Activated CD8-positive, alpha-beta memory T cell treated with anti-CD3 and anti-CD28 coated beads, Interleukin-2, amount 10 ng/mL, durations not matched to agents 7 days and 5 days (primary cell): ENCODE measurements around the gene SMARCAL1. TPM values are rescaled to one million over a fixed set of nuclear protein-coding genes. Genes with fewer than 3 reads are reported as not detected.
"Not testable (repeated sequence)": the region's sequence is repeated elsewhere in the genome, so short reads cannot be mapped to it uniquely, and the experiment has no call there.

ENCODE experiments used
- ATAC-seq: fragments of 150-1000 bp; cut with Tn5 transposase; one replicate; pipeline ENCODE4 v1.10.0; 2021; ENCODE audit warnings: moderate library complexity
- CTCF ChIA-PET: fragments of 350-600 bp; sonication (Branson Sonifier 250); formaldehyde crosslinking; loops from one replicate; lab custom pipeline; 2021; ENCODE audit warnings: antibody characterized with exemption; lab: Charles Lee
- DNase-seq: peaks from one replicate; pipeline ENCODE4 v3.0.0-alpha.2; 2020
- H3K27ac Mint-ChIP-seq: one replicate; pipeline ENCODE4 v1.8.0; 2021; ENCODE audit warnings: mild to moderate bottlenecking, mixed read lengths
- H3K27me3 Mint-ChIP-seq: one replicate; pipeline ENCODE4 v1.8.0; 2021; ENCODE audit warnings: mixed read lengths
- H3K36me3 Mint-ChIP-seq: one replicate; pipeline ENCODE4 v1.8.0; 2021; ENCODE audit warnings: mild to moderate bottlenecking, mixed read lengths
- H3K4me1 Mint-ChIP-seq: one replicate; pipeline ENCODE4 v1.8.0; 2021; ENCODE audit warnings: mixed read lengths
- H3K4me3 Mint-ChIP-seq: one replicate; pipeline ENCODE4 v1.8.0; 2021; ENCODE audit warnings: mild to moderate bottlenecking, moderate library complexity, mixed read lengths
- H3K9me3 Mint-ChIP-seq: one replicate; pipeline ENCODE4 v1.8.0; 2022; ENCODE audit warnings: low read depth, mixed read lengths
- total RNA-seq, 2 experiments: library from RNA; stranded (reverse); gene quantifications; one replicate each; pipeline ENCODE4 v1.2.3, GENCODE V29; 2021

Gene SMARCAL1
- total RNA-seq, 2 experiments from 2014 or later = 29.6 to 30.7 TPM

- no peaks in the 10 kb centered on the region for H3K36me3 Mint-ChIP-seq
- H3K4me1 Mint-ChIP-seq = no peaks in the 10 kb centered on the region
- H3K9me3 Mint-ChIP-seq = no peaks in the 10 kb centered on the region
- no peak for ATAC-seq
- no peak overlapping the region for H3K4me3 Mint-ChIP-seq
- DNase-seq = no peak
- CTCF ChIA-PET = interaction anchor here (0.6 kb wide), 1 partner anchor 21 kb away, joined by 3 read pairs; no protein-coding TSS in a partner anchor
- peaks cover 20% of the 10 kb centered on the region for H3K27me3 Mint-ChIP-seq
- no peak overlapping the region for H3K27ac Mint-ChIP-seq
Measured at GRCh38 chr2:216379977-216380376, 32.3 kb upstream of the SMARCAL1 start.

GRCh38 chr2:216384409-216384808, 27.9 kb upstream of the SMARCAL1 start:
- peaks cover 17% of the 10 kb centered on the region for H3K4me1 Mint-ChIP-seq
- DNase-seq, ATAC-seq, CTCF ChIA-PET, H3K27ac Mint-ChIP-seq, H3K36me3 Mint-ChIP-seq, H3K9me3 Mint-ChIP-seq, H3K27me3 Mint-ChIP-seq, H3K4me3 Mint-ChIP-seq: not testable (repeated sequence)

- CTCF ChIA-PET = no interaction called here
- Mint-ChIP-seq H3K27ac (no peak overlapping the region), H3K36me3 (no peaks in the 10 kb centered on the region), H3K27me3 (no peaks in the 10 kb centered on the region), H3K9me3 (no peaks in the 10 kb centered on the region), H3K4me1 (peaks cover 19% of the 10 kb centered on the region), H3K4me3 (no peak overlapping the region)
- ATAC-seq (no peak), DNase-seq (no peak)
Measured at GRCh38 chr2:216385478-216385877, 26.8 kb upstream of the SMARCAL1 start.

DNA sequence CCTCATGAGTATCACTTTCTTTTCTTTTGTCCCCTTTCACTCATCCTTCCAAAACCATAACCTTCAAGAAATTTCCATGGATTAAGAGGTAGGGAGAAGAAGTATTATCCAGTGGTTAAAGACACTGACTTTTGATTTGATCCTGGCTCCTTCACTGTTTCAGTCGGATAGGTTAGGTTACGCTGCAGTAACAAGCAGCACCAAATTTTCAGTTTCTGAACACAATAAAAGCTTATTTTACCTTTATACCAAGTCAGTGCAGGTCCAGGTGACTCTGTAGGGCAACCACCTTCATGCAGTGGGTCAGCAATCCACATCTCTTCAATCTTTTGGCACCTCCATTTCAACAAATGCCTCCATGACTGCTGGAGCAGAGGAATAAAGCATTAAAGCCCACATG, 25.0 kb upstream of the SMARCAL1 start:
- CTCF ChIA-PET = interaction anchor here (0.6 kb wide), 1 partner anchor 1122 kb away, joined by 3 read pairs; no protein-coding TSS in a partner anchor

DNA sequence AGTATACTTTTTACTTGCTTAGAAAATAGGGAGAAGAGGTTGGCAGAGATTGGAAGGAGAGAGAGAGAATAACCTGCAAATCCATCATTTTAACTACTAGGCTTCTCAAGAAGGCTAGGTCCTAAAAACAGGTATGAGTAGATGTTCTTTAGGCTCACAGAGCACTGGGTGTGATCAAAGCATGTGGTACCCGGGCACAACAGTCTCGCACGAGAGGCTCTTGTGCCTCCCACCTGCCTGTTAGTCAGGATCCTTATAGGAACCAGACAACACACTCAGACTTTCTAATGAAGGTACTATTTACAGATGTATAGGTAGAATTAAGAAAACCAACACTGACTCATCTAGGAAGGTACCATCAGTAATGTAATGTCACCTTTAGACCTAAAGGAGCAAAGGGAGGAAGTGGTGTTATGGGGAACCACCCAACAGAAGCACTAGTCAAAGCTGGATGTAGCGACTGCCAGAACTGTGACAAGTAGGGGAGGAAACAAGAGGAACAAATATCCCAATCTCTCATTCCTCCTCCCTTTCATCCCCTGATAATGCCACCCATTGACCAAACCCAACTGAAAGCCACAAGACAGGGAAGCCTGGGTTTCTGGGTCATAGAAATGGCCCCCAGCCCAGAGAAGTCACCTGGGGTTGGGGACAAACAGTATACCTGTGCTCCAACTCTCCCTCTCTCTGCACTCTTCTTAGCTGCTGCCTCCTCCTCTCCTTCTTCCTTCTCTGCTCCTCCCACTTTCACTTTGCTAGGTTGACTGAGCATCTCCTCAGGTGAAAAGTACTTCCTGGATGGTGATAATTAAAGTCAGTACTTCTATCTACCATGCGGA, 24.0 kb upstream of the SMARCAL1 start:
- peak; percentile 82 for ATAC-seq
- Mint-ChIP-seq H3K4me1 (peaks cover 19% of the 10 kb centered on the region), H3K27ac (peak overlapping the region; percentile 16), H3K36me3 (no peaks in the 10 kb centered on the region), H3K27me3 (no peaks in the 10 kb centered on the region), H3K9me3 (no peaks in the 10 kb centered on the region), H3K4me3 (no peak overlapping the region)
- no peak for DNase-seq
- CTCF ChIA-PET = interaction anchor here (1.4 kb wide), 1 partner anchor 17 kb away, joined by 4 read pairs; no protein-coding TSS in a partner anchor

More for the DNA sequence above, 25.0 kb upstream of the SMARCAL1 start:
- peaks cover 19% of the 10 kb centered on the region for H3K4me1 Mint-ChIP-seq
- no peak overlapping the region for H3K4me3 Mint-ChIP-seq
- no peak for ATAC-seq
- H3K36me3 Mint-ChIP-seq = no peaks in the 10 kb centered on the region
- DNase-seq = no peak
- H3K27me3 Mint-ChIP-seq = no peaks in the 10 kb centered on the region
- no peaks in the 10 kb centered on the region for H3K9me3 Mint-ChIP-seq
- H3K27ac Mint-ChIP-seq = no peak overlapping the region

GRCh38 chr2:216389570-216389969, 22.7 kb upstream of the SMARCAL1 start:
- H3K4me3 Mint-ChIP-seq = no peak overlapping the region
- no peaks in the 10 kb centered on the region for H3K9me3 Mint-ChIP-seq
- H3K27ac Mint-ChIP-seq = no peak overlapping the region
- CTCF ChIA-PET = interaction anchor here (1.4 kb wide), 1 partner anchor 15 kb away, joined by 4 read pairs; no protein-coding TSS in a partner anchor
- no peak for DNase-seq
- ATAC-seq = no peak
- H3K27me3 Mint-ChIP-seq = peaks cover under 1% of the 10 kb centered on the region
- no peaks in the 10 kb centered on the region for H3K36me3 Mint-ChIP-seq
- peaks cover 19% of the 10 kb centered on the region for H3K4me1 Mint-ChIP-seq

- Mint-ChIP-seq H3K4me3 (no peak overlapping the region), H3K27me3 (peaks cover 12% of the 10 kb centered on the region), H3K36me3 (no peaks in the 10 kb centered on the region), H3K27ac (no peak overlapping the region), H3K9me3 (no peaks in the 10 kb centered on the region), H3K4me1 (peaks cover 19% of the 10 kb centered on the region)
- ATAC-seq (no peak), DNase-seq (no peak)
- CTCF ChIA-PET = no interaction called here
Measured at GRCh38 chr2:216391401-216391800, 20.9 kb upstream of the SMARCAL1 start.

GRCh38 chr2:216392018-216392562, 20.2 kb upstream of the SMARCAL1 start:
- H3K4me3 Mint-ChIP-seq = no peak overlapping the region
- CTCF ChIA-PET = interaction anchor here (1.1 kb wide), 1 partner anchor 12 kb away, joined by 4 read pairs; no protein-coding TSS in a partner anchor
- H3K27me3 Mint-ChIP-seq = peaks cover 12% of the 10 kb centered on the region
- H3K9me3 Mint-ChIP-seq = no peaks in the 10 kb centered on the region
- DNase-seq (no peak), ATAC-seq (no peak)
- peaks cover 19% of the 10 kb centered on the region for H3K4me1 Mint-ChIP-seq
- H3K27ac Mint-ChIP-seq = no peak overlapping the region
- H3K36me3 Mint-ChIP-seq = no peaks in the 10 kb centered on the region

DNA sequence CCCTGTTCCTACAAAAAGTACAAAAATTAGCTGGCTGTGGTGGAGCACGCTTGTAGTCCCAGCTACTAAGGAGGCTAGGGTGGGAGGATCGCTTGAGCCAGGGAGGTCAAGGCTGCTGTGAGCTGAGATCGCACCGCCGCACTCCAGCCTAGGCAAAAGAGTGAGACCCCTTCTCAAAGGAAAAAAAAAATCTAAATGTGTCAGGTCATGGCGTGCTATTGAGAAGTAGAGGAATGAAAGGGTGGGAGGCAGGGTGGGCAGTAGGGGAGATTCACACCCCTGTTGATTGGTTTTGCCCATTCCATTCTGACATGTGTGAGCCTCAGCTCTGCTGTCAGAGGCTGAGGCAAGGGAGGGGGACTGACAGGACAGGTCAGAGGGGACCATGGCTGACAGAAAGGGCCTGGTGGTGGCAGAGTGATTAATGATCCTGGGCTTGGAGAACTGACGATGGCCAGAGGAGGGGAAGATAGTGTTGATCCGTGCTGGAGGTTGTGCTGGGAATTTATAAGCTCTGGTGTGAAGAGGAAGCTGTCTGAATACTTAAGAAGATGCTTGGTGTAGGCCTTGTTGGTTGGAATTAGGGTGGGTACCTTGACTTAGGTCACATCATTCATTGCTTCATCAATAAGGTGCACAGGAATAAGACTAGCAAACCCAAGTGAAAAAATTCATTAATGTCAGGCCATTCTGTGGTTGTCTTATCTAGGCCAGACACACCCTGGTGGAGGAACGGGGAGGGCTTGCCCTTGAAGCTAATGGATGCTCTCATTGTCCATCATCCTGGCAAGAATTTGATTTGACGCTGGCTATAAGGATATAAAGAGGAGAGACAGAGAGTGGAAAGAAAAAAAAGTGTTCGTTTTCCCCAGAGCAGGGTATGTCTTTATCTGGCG, 19.1 kb upstream of the SMARCAL1 start:
- H3K4me1 Mint-ChIP-seq = peaks cover 12% of the 10 kb centered on the region
- ATAC-seq (no peak), DNase-seq (no peak)
- H3K9me3 Mint-ChIP-seq = no peaks in the 10 kb centered on the region
- H3K27me3 Mint-ChIP-seq = peaks cover 12% of the 10 kb centered on the region
- CTCF ChIA-PET = interaction anchor here (1.1 kb wide), 1 partner anchor 11 kb away, joined by 4 read pairs; no protein-coding TSS in a partner anchor
- H3K27ac Mint-ChIP-seq = no peak overlapping the region
- H3K4me3 Mint-ChIP-seq = no peak overlapping the region
- H3K36me3 Mint-ChIP-seq = no peaks in the 10 kb centered on the region

- Mint-ChIP-seq H3K27me3 (peaks cover 12% of the 10 kb centered on the region), H3K4me1 (no peaks in the 10 kb centered on the region), H3K36me3 (no peaks in the 10 kb centered on the region), H3K4me3 (no peak overlapping the region), H3K27ac (no peak overlapping the region), H3K9me3 (no peaks in the 10 kb centered on the region)
- DNase-seq = no peak
- no peak for ATAC-seq
- CTCF ChIA-PET = no interaction called here
Measured at GRCh38 chr2:216394881-216395280, 17.4 kb upstream of the SMARCAL1 start.

- ATAC-seq (no peak), DNase-seq (no peak)
- Mint-ChIP-seq H3K4me1 (no peaks in the 10 kb centered on the region), H3K9me3 (no peaks in the 10 kb centered on the region), H3K27ac (no peak overlapping the region), H3K36me3 (no peaks in the 10 kb centered on the region), H3K27me3 (peaks cover 14% of the 10 kb centered on the region), H3K4me3 (no peak overlapping the region)
- CTCF ChIA-PET = interaction anchor here (1.6 kb wide), 1 partner anchor 267 kb away, joined by 4 read pairs; no protein-coding TSS in a partner anchor
Measured at GRCh38 chr2:216399621-216400020, 12.7 kb upstream of the SMARCAL1 start.

- CTCF ChIA-PET = interaction anchor here (1.9 to 3.5 kb wide), 5 partner anchors 14 to 180 kb away, joined by 5 to 14 read pairs (median 12); no protein-coding TSS in a partner anchor
- no peak for ATAC-seq
Measured at GRCh38 chr2:216402751-216403150, 9.5 kb upstream of the SMARCAL1 start.

More at GRCh38 chr2:216402751-216403150, 9.5 kb upstream of the SMARCAL1 start:
- Mint-ChIP-seq H3K36me3 (no peaks in the 10 kb centered on the region), H3K9me3 (no peaks in the 10 kb centered on the region), H3K4me1 (no peaks in the 10 kb centered on the region), H3K4me3 (no peak overlapping the region), H3K27me3 (peaks cover 19% of the 10 kb centered on the region), H3K27ac (no peak overlapping the region)
- DNase-seq = no peak
